ENCODE measurements around the gene CHPF2. TPM values are rescaled to one million over a fixed set of nuclear protein-coding genes. Genes with fewer than 3 reads are reported as not detected.
A peak's percentile ranks its signal among the peaks of the same experiment; 100 is the strongest.

The CHPF2 gene
- total RNA-seq, 1 donor: 83.2 TPM

DNA sequence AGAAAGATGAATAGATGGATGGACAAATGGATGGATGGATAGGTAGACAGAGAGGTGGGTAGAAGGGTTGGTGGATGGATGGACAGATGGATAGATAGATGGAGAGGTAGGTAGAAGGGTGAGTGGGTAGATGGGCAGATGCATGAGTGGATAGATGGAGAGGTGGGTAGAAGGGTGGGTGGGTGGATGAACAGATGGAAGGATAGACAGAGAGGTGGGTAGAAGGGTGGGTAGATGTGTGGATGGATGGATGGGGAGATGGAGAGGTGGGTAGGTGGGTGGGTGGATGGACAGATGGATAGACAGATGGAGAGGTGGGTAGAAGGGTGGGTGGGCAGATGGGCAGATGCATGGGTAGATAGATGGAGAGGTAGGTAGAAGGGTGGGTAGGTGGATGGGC, 34.4 kb upstream of the CHPF2 start:
- Histone ChIP-seq H3K4me1 (ENCODE audit: insufficient read depth, low read length) (no peaks in the 10 kb centered on the region), H4K20me1 (ENCODE audit: insufficient read depth, low read length) (no peaks in the 10 kb centered on the region), H3K9me3 (ENCODE audit: low read depth, low read length) (no peaks in the 10 kb centered on the region), H3K4me3 (ENCODE audit: insufficient read depth, low read length) (no peak overlapping the region), H3K27ac (ENCODE audit: low read depth, low read length) (no peak overlapping the region), H3K4me2 (ENCODE audit: insufficient read depth, low read length) (no peak overlapping the region), H3K79me2 (ENCODE audit: insufficient read depth, low read length) (no peaks in the 10 kb centered on the region), H3K36me3 (ENCODE audit: insufficient read depth, low read length) (no peaks in the 10 kb centered on the region), H2AFZ (ENCODE audit: low read length) (no peak overlapping the region), H3K27me3 (ENCODE audit: insufficient read depth, low read length) (peaks cover 44% of the 10 kb centered on the region)
- peak; percentile 25 for DNase-seq (ENCODE audit: insufficient read length, low spot score, missing footprints)
- TF ChIP-seq CTCF (IDR thresholded peaks at IDR 0.05; ENCODE audit: extremely low read depth, low read depth, low read length): no peak

DNA sequence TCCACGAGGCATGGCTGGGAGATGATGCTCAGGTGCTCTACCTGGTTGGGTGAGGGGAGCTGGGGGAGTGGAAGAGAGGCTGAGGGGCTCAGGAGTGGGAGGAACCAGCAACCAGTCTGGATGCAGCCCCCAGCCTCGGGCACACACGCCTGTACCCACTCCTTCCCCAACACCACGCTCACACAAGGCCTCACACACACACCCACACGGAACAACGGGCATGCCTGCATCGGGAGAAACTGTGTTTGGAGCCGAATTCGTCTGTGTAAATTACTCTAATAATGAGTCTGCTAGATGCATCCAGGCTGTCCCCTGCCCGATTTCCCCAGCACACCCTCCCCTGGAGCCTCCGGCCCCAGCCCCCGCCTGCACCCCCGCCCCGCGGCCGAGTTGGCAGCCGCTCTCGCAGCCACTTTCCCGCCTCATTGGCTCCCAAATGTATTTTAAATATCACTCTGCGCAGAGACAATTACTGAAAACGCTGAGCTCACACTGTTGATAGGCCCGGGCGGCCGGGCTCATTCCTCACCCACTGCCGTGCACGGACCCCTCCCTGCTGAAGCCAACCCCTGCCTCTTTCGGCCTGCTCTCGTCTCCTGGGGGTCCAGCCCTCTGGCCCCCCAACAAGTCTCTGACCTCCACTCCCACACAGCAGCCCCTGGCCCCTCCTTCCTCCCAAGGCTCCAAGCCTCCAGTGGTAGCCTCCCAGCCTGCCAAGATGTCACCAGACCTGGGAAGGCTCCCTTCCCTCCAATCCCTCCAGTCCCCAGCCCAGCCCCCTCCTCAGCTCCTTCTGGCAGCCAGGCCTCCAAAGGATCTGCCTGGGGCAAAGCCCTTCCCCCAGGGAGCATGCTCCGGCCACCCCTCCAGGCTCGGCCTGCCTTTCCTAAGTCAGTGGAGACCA, 33.1 kb upstream of the CHPF2 start:
- H3K4me3 ChIP-seq (ENCODE audit: insufficient read depth, low read length): no peak overlapping the region

GRCh38 chr7:151201344-151201743, 30.9 kb upstream of the CHPF2 start:
- no peaks in the 10 kb centered on the region for H3K9me3 ChIP-seq (ENCODE audit: low read depth, low read length)
- no peak for TF ChIP-seq CTCF (IDR thresholded peaks at IDR 0.05; ENCODE audit: extremely low read depth, low read depth, low read length)
- no peak overlapping the region for H3K27ac ChIP-seq (ENCODE audit: low read depth, low read length)
- peak; percentile 77 for DNase-seq (ENCODE audit: insufficient read length, low spot score, missing footprints)
- H3K79me2 ChIP-seq (ENCODE audit: insufficient read depth, low read length): no peaks in the 10 kb centered on the region
- no peak overlapping the region for H3K4me3 ChIP-seq (ENCODE audit: insufficient read depth, low read length)
- no peak overlapping the region for H3K4me2 ChIP-seq (ENCODE audit: insufficient read depth, low read length)
- H4K20me1 ChIP-seq (ENCODE audit: insufficient read depth, low read length): no peaks in the 10 kb centered on the region
- no peaks in the 10 kb centered on the region for H3K36me3 ChIP-seq (ENCODE audit: insufficient read depth, low read length)
- no peaks in the 10 kb centered on the region for H3K4me1 ChIP-seq (ENCODE audit: insufficient read depth, low read length)
- peaks cover 55% of the 10 kb centered on the region for H3K27me3 ChIP-seq (ENCODE audit: insufficient read depth, low read length)
- no peak overlapping the region for H2AFZ ChIP-seq (ENCODE audit: low read length)

More for the DNA sequence above, 33.1 kb upstream of the CHPF2 start:
- no peak overlapping the region for H2AFZ ChIP-seq (ENCODE audit: low read length)
- H3K4me1 ChIP-seq (ENCODE audit: insufficient read depth, low read length): no peaks in the 10 kb centered on the region
- no peaks in the 10 kb centered on the region for H3K36me3 ChIP-seq (ENCODE audit: insufficient read depth, low read length)
- H3K4me2 ChIP-seq (ENCODE audit: insufficient read depth, low read length): no peak overlapping the region
- no peak for TF ChIP-seq CTCF (IDR thresholded peaks at IDR 0.05; ENCODE audit: extremely low read depth, low read depth, low read length)
- H3K79me2 ChIP-seq (ENCODE audit: insufficient read depth, low read length): no peaks in the 10 kb centered on the region
- peaks cover 52% of the 10 kb centered on the region for H3K27me3 ChIP-seq (ENCODE audit: insufficient read depth, low read length)
- H3K27ac ChIP-seq (ENCODE audit: low read depth, low read length): no peak overlapping the region
- no peaks in the 10 kb centered on the region for H4K20me1 ChIP-seq (ENCODE audit: insufficient read depth, low read length)
- H3K9me3 ChIP-seq (ENCODE audit: low read depth, low read length): no peaks in the 10 kb centered on the region
- peak; percentile 63 for DNase-seq (ENCODE audit: insufficient read length, low spot score, missing footprints)

DNA sequence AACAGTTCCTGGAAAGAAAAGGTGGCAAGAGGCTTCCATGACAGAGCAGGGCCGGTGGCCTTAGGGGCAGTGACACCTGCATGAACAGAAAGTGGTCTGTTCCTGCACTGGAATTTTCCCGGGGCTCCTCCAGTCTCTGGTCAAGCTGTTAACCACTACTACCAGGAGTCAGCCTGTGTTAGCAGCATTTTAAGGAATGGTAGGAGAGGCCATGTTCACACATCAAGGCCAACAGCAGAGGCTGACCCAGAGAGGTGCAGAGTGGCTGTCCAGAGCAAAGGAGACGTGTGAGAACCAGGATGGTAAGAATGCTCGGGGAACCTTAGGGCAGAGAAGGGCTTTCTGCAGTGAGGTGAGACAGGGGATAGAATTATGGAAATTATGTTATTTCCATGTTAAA, 30.5 kb upstream of the CHPF2 start:
- Histone ChIP-seq H3K27ac (ENCODE audit: low read depth, low read length) (no peak overlapping the region), H3K4me1 (ENCODE audit: insufficient read depth, low read length) (no peaks in the 10 kb centered on the region), H3K79me2 (ENCODE audit: insufficient read depth, low read length) (no peaks in the 10 kb centered on the region), H3K36me3 (ENCODE audit: insufficient read depth, low read length) (no peaks in the 10 kb centered on the region), H4K20me1 (ENCODE audit: insufficient read depth, low read length) (no peaks in the 10 kb centered on the region), H3K9me3 (ENCODE audit: low read depth, low read length) (no peaks in the 10 kb centered on the region), H3K27me3 (ENCODE audit: insufficient read depth, low read length) (peaks cover 58% of the 10 kb centered on the region), H3K4me3 (ENCODE audit: insufficient read depth, low read length) (no peak overlapping the region), H2AFZ (ENCODE audit: low read length) (no peak overlapping the region), H3K4me2 (ENCODE audit: insufficient read depth, low read length) (no peak overlapping the region)
- no peak for TF ChIP-seq CTCF (IDR thresholded peaks at IDR 0.05; ENCODE audit: extremely low read depth, low read depth, low read length)
- DNase-seq (ENCODE audit: insufficient read length, low spot score, missing footprints): peak; percentile 91
